GM21526 (cell line): ENCODE results near the gene HLA-F.
A peak's percentile ranks its signal among the peaks of the same experiment; 100 is the strongest.

Source experiments
- ATAC-seq: cut with Tn5 transposase; IDR thresholded peaks from one replicate; pipeline ENCODE4 v1.9.1; 2021; ENCODE audit warnings: moderate library complexity; ENCODE audit not compliant: unreplicated experiment, low FRiP score

The HLA-F gene

DNA sequence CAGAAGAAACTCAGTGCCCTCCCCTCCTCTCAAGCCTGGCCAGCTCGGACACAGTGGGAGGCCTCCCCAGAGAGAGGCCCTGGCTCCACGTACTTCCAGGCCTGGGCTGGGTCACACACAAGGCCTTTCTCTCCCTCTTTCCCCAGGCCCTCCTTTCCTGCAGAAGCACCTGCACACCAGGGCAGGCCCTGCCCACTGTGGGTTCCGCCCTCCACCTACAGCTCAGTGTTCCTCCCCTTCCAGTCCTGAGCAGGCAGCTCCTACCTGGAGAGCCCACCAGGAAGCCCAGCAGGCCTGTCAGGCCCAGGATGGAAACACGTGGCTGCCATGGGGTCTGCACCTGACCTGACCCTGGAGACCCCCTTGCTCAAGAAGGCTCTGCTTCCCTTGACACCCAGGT lies 18.9 kb downstream of the HLA-F start:
- no peak for ATAC-seq

DNA sequence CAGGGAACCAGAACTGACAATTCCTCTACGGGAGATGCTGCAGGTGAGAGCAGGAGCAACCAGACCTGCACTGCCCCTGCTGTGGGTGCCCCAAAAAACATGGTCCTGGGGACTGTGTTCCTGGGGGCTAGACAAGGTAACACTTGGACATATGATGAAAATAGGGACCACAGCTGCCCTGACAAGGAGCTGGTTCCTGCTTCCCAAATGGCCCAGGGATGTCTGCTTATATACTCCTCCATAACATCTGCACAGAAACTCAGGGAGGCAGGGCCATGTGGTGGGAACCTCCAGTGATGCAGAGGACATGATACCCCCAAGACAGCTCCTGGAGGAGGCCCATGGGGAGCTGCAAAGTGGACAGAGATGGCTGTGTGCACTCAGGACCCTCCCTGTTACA lies 19.8 kb downstream of the HLA-F start:
- no peak for ATAC-seq

DNA sequence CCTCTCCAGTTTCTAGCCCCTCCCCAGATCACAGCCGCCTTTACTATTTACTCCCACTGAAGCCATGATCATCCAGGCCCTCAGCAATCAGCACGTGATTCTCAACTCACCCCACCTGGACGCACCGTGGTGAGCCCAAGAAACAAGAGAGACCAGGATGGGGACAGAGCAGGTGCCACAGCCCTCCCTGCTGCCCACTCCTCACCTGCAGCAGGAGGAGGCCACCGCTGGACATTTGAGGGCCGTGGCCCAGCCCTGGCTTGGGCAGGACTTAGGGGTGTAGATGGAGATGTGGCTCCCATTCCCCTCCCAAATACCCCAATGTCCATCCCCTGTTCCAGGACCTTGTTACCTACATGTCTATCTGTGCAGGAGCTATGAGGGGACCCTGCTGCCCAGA lies 20.3 kb downstream of the HLA-F start:
- no peak for ATAC-seq

DNA sequence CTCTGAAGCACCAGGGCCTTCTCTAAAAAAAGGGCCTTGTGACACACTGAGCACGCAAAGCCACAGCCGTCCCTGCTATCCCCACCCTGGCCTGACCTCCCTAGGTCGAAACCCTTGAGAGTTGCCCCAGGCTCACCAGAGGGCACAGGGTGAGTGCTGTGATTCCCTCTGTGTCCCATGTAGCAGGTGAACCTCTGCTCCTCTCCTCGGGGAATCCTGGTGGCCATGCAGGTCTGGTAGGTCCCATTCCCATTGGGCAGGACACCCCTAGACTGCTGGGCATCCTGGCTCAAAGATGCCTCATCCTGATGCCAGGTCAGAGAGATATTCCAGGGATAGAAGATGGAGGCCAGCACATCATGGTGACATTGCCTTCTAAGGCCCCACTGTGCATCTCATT lies 20.9 kb downstream of the HLA-F start:
- no peak for ATAC-seq

DNA sequence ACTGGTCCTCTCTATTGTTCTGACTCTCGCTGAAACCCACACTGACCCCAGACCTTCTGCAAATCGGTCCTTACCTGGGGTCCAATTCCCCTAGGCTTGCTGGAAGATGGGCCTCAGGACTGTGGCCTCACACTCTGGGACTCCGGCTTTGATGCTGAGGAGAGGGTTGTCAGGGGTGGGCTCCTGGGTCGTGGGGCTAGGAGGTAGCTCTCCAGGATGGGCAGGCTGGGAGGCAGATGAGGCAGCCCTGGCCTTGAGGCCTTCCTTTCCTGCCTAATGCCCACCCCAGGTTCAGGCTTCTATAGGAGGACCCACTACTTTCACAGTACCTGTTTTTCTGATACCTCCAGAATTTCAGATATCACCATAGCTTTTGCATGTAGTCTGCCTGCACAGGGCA lies 21.4 kb downstream of the HLA-F start:
- ATAC-seq, result no peak

DNA sequence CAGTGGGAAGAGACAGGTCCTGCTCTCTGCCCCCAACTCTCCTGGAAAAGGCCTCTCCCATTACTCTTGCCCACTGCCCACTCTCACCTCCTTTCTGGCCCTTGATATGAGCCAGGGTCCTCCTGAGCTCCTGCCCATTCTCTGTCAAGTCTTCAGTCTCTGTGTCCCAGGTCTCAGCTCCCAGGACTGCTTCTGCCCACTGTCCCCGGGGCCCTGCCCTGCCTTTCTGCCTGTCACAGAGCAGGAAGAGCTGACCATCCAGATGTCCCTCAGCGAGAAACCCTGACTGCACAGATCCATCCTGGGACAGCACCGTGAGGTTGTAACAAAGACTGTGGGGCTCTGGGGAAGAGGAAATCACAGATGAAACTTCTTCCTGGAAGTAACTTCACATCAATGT lies 22.2 kb downstream of the HLA-F start:
- ATAC-seq, result no peak

DNA sequence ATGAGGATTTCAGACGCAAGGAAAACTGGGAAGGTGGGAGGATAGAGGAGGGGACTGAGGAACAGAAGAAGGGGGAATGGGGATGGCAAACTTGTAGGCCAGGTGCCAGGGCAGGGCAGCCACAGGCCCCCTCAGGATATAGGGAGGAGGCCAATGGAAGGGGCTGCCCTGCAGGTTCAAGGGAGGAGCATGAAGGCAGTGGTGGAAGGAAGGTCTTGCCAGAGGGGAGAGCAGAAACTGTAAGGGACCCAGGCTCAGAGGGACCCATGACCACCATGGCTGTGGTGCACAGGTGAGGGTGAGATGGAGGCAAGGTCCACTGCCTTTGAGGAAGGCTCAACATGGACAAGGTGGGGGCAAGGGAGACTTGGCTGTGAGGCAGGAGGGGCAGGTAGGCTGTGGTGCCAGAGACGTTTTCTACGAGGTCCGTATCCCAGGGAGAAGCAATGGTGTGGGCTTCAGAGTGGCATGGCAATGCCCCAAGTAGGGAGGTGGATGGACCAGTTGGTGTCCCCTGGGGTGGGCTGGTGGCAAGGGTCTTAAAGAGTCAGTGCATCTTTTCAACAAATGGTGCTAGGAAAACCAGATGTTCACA lies 22.7 kb downstream of the HLA-F start:
- no peak for ATAC-seq

DNA sequence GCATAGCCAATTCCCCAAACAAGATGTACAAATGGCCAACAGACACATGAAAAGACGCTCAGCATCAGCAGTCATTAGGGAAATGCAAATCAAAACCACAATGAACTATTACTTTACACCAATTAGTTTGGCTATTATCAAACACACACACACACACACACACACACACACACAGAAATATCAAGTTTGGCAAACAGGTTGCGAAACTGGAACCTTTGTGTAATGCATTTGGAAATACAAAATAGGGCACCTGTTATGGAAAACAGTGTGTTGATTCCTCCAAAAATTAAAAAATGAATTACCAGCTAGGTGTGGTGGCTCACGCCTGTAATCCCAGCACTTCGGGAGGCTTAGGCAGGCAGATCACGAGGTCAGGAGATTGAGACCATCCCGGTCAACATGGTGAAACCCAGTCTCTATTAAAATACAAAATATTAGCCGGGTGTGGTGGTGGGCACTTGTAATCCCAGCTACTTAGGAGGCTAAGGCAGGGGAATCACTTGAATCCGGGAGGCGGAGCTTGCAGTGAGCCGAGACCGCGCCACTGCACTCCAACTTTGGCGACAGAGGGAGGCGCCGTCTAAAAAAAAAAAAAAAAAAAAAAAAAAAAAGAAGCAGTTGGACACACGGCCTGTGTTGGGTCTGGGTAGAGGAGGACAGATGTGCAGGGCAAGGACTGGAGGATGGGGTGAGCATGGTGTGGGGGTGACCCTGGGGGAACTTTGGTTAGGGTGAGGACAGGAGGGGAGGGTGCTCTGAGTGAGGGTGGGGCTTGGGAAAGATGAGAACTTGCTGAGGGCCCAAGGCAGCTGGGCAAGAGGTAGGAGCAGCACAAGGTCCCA lies 23.8 kb downstream of the HLA-F start:
- ATAC-seq, result no peak

DNA sequence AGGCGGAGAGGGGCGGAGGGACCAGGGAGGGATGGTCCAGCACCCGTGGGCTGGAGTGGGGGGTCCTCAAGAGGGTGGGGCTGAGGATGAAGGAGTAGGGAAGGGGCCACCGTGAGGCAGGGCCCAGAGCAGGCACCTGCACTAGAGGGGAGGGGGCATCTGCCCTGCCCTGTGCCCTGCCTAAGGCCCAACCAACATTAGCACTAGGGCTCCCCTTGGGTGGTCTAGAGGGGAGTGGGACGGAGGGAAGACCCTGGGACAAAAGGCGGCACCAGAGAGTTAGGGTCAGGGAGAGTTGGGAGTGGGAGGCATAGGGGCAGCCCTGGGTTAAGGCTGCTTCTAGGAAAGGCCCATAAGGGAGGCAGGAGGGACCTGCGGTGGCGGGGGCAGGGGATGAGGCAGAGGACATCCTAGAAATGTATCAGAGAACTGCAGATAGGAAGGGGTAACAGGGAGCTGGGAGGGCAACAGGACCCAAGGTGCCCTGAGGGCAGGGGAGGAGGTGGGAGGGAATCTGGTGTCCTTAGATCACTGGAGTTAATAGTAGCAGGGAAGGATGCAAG lies 24.5 kb downstream of the HLA-F start:
- no peak for ATAC-seq

DNA sequence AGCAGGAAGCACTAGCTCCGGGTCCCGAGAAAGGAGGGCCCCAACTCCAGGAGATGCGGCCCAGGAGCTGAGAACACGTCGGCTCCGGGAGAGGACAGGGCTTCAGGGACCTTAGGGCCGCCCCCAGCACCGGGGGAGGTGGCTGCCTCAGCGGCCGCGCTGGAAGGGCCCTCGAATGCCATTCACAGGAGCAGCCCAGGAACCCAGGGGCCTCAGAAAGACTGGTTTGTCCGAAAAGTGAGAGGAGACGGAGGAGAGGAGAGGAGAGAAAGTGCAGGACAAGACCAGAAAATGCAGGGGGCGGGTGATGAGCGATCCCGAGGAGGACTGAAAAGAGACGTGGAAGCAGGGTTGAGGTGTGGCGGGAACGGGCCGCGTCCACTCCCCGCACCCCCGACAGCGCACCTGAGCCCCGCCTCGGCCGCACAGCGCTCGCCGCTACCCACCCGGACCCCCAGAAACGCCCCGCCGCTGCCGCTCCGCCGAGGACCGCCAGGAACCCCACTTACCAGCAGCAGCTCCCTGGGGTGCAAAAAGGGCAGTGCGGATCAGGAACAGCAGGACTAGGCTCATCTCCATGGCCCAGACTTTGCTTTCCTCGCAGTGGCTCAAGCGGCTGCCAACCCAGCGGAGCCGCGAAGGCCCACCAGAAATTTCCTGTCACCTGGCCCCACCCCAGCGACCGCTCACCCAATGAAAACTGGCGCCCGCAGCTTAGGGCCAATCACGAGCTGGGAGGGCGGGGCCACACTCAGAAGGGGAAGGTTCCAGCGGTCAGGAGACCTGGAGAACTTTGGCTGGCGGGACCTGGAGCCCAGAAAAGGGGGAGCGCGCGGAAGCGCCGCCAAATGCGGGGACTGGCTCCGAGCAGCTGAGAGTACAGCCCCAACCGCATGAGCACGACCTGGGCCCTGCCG lies 25.4 kb downstream of the HLA-F start:
- ATAC-seq, result peak; percentile 75

DNA sequence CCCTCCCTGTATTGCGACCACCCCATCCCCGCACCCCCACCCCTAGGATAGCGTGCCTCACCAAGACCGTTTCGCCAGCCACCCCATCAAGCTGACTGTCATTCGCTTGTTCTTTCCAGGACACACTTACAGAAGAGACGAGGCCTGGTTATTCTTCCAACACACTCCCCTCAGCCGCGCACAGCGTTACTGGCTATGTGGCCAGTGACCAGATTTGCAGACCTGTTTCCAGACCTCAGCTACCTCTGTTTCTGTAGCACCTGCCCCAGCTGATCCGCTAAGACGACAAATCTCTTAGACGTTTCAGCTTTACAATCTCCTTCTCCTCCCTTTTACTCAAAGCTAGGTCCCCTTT lies 26.1 kb downstream of the HLA-F start:
- peak; percentile 2 for ATAC-seq

DNA sequence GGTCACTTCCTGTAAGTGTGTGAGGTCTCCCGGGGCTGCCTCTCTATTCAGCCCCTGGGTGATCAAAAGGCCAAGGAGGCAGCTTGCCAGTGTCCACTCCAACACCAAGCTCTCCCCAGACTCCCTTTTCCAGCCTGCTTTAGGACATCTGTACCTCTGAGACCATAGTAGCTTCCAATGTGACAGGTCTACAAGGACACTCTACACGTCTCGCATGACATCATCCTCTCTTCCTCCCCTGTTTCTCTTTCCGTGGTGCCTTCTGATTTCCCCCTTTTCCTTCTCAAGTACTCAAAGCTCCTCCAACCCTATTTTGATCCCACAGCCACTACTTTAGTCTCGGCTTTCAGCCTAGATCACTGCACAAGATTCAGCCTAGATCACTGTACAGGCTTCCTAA lies 26.4 kb downstream of the HLA-F start:
- no peak for ATAC-seq

DNA sequence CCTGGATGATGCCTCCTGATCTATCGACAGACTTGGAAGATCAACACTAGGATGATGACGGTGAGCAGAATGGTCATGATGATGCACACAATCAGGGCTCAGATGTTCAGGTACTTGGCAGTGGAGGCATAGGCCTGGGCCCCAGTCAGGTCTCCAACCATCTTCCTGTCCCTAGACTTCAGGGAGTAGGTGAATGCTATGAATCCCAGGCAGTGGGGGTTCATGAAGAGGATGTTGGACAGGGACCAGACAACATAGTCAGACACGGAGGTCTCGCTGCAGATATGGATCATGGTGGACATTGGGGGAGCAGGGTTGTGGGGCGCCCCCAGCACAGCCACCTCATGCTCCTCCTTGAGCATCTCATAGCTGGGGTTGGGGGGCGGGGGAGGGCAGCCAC lies 27.5 kb downstream of the HLA-F start:
- no peak for ATAC-seq

DNA sequence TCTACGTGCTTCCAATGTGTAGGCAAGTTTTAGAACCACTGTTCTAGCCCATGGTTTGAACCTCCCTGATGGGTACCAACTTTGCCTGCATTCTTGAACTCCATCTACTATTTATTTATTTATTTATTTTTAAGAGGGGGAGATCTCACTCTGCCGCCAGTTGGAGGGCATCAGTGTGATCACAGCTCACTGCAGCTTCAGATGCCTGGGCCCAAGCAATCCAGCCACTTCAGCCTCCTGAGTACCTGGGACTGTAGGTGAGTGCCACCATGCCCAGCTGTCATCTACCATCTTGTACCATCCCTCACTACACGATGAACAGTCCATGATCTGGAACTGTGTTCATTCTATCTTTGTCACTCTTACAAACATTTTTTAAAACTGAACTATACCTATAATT lies 28.2 kb downstream of the HLA-F start:
- ATAC-seq, result no peak

DNA sequence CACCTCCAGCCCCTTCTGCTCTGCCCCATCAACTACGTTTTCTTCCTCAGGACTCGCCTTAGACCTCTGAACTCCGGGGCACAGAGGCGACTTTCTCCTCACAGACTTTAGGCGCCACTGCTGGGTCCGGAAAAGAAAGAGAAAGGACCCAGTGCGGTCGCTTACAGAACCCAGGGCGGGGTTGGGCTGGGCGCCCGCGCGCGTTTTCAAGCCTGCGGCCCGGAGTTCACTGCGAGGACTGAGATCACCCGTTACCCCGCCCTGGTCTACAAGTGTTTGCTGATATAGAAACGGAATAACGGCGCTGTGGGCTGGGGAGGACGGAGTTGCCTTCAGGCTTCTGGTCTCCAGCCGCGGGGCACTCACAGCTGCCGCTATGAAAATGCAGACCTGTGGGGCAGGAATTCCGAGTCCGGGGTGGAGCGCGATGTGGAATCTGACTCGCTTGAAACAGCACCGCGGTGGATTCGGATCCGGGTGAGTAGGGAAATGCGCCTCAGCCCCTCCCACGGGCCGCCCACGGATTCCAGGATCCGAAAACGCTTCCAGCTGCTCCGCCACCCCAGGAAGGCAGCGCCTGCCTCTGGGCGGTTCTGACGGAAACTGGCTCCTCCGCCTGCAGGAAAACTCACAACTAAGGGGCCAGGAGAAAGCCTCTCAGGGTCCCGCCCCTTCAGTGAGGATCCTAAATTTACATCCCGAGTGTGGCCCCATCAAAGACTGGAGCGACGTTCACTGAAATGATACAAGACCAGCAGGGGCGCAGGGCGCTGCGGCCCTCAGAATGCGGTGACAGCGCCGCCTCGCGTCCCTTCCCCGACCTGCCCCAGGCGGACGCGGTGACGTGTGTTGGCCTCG lies 29.4 kb downstream of the HLA-F start:
- peak; percentile 62 for ATAC-seq

DNA sequence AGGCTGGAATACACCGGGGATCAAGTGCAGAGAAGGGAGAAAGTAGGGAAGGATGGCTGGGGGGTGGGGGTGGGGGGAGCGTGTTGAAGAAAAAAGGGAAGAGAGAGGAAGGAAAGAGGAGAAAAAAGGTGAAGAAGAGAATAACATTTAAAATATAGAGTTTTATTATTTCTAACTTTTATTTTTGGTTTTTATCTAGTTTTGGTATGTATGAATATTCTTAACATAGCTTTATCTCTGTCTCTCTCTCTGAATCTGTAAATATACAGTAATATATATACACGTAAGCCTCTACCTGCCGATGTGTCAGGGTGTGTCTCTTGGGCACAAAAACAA lies 30.0 kb downstream of the HLA-F start:
- no peak for ATAC-seq

DNA sequence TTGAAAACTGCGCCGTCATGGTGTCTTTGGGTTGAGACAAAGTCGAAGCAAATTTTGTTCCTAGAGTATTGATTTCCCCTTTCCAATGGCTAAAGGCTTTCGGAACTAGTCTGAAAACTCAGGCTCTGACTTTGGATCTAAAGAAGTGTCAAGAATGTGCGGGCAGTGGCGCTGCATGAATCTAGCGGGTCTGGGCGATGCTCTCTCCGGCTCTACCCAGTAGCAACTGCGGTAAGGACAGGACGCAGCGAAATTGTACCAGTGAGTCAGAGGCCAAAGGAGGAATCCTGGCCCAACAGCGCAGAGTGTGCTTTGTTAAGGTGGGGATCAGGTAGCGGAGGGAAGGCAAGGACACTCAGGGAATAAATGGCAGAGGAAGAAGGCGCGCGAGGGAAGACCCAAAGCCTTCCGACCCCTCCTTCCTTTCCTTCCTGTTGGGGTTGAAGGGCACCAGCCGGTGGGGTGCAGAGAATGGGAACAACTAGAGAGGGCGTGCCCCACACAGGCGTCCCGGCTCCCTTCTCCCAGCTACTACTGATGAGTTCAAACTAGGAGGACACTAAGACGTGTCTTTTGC lies 32.1 kb downstream of the HLA-F start:
- ATAC-seq, result no peak

DNA sequence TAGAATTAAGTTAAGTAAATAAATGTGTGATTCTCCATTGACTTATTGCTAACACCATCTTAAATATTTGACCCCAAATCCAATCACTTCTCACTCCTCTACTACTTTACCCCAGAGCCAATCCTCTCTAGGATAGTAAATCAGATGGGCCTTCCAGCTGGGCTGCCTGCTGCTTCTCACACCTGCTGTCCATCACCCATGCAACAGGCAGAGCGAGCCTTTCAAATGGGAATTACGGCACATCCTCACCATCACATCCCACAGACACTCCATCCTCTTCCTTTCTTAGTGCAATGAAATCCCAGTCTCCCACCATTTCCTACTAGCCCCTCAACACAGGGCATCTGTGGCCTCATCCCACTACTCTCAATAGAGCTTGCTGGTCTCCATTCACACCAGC lies 34.0 kb downstream of the HLA-F start:
- no peak for ATAC-seq

DNA sequence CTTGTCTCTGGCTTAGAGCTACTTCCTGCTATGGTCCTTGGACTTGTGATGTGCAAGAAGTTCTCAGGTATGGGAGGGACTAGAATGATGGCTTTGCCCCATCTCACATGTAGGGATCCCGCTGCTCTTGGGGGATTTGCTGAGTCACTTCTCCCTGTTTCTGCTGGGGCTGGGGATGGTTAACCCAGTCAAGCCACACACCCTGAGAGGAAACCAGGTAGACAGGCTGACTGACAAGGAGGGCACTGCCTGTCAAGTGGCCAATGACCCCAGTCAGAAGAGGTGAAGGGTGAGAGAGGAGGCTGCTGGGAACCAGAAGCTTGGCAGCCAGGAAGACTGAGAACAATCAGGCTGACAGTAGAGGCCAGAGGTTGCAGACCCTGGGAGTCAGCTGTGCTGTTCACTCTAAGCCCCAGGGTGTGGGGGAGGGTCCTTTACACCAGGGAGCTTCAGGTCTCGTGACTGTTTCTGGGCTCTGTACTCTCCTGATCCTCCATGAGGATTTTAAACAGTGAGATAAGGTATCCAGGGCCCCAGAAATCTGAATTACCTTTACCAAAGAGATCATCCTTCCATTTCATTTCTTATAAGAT lies 34.6 kb downstream of the HLA-F start:
- no peak for ATAC-seq

DNA sequence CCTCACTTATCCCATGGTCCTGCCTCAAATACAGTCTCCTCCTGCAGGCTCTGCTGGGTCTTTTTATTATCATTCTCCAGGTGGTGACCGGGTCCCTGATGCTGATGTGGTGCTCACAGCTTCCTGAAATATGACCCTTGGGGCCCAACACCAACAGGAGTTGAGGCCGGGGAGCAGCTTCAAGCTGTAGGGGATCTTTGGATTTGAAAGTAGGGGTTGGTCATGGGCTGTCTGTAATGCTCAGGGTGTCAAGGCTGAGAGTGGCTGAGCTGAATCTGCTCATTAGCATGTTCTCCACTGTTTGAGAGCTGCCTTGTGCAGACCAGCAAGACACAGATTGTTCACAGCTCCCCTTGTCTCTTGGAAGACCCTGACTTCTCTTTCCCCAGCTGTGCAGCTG lies 35.5 kb downstream of the HLA-F start:
- no peak for ATAC-seq
